ENCODE results near the gene KCTD8.
"Not testable (repeated sequence)": the region's sequence is repeated elsewhere in the genome, so short reads cannot be mapped to it uniquely, and the experiment has no call there.

Gene KCTD8

DNA sequence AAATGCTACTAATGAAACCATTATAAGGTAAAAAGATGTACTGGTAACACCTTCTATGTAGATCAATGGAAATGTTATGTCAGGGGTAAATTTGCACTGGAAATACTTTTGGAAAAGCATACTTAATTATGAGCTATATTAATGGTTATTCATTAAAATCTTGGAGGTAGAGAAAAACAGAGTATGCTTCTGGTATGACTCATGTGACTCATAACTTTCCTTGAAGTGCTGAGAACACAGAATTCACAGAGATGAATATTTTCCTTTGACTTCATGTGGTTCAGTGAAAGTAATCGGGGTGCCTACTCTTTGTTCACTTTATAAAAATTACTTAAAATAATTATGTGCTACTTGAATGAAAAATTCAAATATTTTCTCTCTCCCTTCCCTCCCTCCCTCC lies 254.2 kb downstream of the KCTD8 start:
- CTCF ChIA-PET: no interaction called here
- POLR2A ChIA-PET: no interaction called here

DNA sequence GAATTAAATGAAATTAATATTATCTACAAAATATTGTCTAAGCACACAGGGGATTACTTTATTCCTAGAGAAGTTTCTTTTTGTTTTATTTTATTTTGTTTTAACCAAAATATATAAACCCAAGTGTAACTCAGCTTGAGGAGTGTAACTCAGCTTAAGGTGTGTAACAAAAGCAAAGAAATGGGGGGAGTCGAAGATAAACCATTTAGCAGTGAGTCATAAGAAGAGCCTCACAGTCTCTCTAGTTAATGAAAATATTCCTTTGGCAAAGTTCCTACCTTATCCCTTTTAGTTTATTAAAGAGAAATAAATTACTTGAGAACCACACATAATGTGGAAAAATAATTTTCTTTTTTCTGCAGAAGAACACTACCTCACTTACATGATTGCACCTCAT lies 261.8 kb downstream of the KCTD8 start:
- TF ChIP-seq, protein P1, sequence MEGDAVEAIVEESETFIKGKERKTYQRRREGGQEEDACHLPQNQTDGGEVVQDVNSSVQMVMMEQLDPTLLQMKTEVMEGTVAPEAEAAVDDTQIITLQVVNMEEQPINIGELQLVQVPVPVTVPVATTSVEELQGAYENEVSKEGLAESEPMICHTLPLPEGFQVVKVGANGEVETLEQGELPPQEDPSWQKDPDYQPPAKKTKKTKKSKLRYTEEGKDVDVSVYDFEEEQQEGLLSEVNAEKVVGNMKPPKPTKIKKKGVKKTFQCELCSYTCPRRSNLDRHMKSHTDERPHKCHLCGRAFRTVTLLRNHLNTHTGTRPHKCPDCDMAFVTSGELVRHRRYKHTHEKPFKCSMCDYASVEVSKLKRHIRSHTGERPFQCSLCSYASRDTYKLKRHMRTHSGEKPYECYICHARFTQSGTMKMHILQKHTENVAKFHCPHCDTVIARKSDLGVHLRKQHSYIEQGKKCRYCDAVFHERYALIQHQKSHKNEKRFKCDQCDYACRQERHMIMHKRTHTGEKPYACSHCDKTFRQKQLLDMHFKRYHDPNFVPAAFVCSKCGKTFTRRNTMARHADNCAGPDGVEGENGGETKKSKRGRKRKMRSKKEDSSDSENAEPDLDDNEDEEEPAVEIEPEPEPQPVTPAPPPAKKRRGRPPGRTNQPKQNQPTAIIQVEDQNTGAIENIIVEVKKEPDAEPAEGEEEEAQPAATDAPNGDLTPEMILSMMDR (IDR thresholded peaks at IDR 0.05; ENCODE audit: insufficient read depth, low read length, missing control alignments): no peak
- no peak overlapping the region for H3K4me3 ChIP-seq (ENCODE audit: low read depth, low read length)
- CTCF ChIA-PET: no interaction called here
- POLR2A ChIA-PET: no interaction called here
- no peak for DNase-seq (ENCODE audit: low read depth, low spot score)

More for the DNA sequence above, 254.2 kb downstream of the KCTD8 start:
- no peak for DNase-seq (ENCODE audit: low read depth, low spot score)
- no peak overlapping the region for H3K4me3 ChIP-seq (ENCODE audit: low read depth, low read length)
- TF ChIP-seq, protein P1 (IDR thresholded peaks at IDR 0.05; ENCODE audit: insufficient read depth, low read length, missing control alignments): no peak

DNA sequence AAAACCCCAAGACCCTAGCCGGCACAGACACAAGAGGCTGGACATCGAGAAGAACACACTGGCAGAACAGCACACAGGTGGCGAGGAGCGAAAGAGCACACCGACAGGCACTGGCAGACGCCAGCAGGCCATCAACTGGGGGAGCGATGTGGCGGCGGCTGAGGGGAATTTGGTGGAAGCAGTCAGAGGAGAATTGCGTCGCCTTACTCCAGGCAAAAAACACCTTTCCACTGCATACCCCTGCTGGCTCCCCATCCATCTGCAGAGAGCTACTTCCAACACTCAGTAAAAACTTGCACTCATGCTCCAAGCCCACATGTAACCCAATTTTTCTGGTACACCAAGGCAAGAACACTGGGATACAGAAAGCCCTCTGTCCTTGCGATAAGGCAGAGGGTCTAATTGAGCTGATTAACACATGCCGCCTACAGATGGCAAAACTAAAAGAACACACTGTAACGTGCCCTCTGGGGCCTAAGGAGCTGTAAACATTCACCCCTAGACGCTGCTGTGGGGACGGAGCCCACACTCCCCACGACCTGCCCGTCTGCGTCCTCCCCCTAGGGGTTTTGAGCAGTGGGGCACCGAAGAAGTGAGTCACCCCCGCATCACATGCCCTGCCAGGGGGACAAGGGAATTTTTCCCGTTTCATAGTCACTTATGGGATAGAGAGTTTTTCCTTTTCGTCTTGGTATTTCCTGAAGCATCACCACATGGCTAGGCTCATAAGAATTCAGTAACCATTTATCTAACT lies 262.3 kb downstream of the KCTD8 start:
- no peak overlapping the region for H3K4me3 ChIP-seq (ENCODE audit: low read depth, low read length)
- no peak for DNase-seq (ENCODE audit: low read depth, low spot score)
- TF ChIP-seq, protein P1 (IDR thresholded peaks at IDR 0.05; ENCODE audit: insufficient read depth, low read length, missing control alignments): no peak
- CTCF ChIA-PET: no interaction called here
- POLR2A ChIA-PET: no interaction called here

DNA sequence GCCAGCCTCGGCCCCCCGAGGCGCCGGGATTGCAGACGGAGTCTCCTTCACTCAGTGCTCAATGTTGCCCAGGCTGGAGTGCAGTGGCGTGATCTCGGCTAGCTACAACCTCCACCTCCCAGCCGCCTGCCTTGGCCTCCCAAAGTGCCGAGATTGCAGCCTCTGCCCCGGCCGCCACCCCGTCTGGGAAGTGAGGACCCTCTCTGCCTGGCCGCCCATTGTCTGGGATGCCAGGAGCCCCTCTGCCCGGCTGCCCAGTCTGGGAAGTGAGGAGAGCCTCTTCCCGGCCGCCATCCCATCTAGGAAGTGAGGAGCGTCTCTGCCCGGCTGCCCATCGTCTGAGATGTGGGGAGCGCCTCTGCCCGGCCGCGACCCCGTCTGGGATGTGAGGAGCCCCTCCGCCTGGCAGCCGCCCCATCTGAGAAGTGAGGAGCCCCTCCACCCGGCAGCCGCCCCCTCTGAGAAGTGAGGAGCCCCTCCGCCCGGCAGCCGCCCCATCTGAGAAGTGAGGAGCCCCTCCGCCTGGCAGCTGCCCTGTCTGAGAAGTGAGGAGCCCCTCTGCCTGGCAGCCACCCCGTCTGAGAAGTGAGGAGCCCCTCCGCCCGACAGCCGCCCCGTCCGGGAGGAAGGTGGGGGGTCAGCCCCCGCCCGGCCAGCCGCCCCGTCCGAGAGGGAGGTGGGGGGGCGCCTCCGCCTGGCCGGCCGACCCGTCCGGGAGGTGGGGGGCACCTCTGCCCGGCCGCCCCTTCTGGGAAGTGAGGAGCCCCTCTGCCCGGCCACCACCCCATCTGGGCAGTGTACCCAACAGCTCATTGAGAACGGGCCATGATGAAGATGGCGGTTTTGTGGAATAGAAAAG lies 266.9 kb downstream of the KCTD8 start:
- POLR2A ChIA-PET; CTCF ChIA-PET; H3K4me3 ChIP-seq (ENCODE audit: low read depth, low read length); DNase-seq (ENCODE audit: low read depth, low spot score): not testable (repeated sequence)

DNA sequence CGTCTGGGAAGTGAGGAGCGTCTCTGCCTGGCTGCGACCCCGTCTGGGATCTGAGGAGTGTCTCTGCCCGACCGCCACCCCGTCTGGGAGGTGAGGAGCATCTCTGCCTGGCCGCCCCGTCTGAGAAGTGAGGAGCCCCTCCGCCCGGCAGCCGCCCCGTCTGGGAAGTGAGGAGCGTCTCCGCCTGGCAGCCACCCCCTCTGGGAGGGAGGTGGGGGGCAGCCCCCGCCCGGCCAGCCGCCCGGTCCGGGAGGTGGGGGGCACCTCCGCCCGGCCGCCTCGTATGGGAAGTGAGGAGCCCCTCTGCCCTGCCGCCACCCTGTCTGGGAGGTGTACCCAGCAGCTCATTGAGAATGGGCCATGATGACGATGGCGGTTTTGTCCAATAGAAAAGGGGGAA lies 280.8 kb downstream of the KCTD8 start:
- CTCF ChIA-PET: not testable (repeated sequence)

DNA sequence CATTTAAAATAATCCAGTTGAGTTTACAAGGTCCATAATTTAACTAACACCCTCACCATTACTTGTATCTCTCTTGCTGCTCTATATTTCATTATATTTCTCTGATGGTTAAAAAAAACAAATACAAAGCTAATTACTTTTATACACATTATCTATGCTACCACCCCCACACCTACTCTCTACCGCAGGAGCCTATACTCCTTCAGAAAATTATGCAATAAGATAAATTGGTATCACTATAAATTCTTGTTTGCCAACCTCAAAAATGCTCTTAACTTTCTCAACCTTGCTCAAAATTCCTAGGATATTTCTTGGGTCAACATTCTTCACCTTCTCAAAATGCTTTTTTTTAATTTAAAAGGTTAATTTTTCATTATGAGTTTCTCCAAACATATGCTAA lies 282.7 kb downstream of the KCTD8 start:
- no peak overlapping the region for H3K4me3 ChIP-seq (ENCODE audit: low read depth, low read length)
- ChIA-PET POLR2A (no interaction called here), CTCF (no interaction called here)
- DNase-seq (ENCODE audit: low read depth, low spot score): no peak
- TF ChIP-seq, protein P1 (IDR thresholded peaks at IDR 0.05; ENCODE audit: insufficient read depth, low read length, missing control alignments): no peak

More for the DNA sequence above, 280.8 kb downstream of the KCTD8 start:
- POLR2A ChIA-PET; DNase-seq (ENCODE audit: low read depth, low spot score); H3K4me3 ChIP-seq (ENCODE audit: low read depth, low read length): not testable (repeated sequence)

DNA sequence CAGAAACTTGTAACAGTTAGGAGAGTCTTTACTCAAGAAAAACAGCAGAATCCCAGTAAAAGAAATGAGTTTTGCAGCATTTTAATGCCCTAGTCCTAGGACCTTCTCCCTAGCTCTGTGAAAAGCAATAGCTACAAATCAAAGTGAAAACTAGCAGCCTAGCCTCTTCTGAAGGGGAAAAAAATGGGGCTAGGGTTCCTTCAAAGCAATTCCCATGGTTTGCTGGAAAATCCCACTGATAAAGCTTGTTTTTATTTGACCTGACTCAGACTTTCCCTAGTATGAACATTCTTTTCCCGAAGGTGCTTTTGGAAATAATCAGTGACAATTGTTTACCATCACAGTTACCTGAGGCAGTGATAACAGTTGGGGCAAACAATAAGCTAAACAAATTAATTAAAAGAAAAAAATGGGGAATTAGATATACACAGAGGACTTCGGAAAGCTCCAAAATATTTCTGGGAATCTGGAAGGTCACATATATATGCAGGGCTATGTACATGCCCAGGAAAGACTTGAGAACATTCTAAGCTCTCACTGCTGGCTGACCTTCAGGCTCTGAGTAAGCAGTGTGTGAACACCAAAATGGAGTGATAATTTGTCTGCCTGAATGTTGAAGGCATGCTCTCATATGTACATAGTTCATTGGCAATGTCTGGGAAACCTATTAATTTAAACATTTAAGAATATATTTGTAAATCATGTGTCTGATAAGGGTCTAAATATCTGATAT lies 285.9 kb downstream of the KCTD8 start:
- H3K4me3 ChIP-seq (ENCODE audit: low read depth, low read length): no peak overlapping the region
- ChIA-PET CTCF (no interaction called here), POLR2A (no interaction called here)
- TF ChIP-seq, protein P1 (IDR thresholded peaks at IDR 0.05; ENCODE audit: insufficient read depth, low read length, missing control alignments): no peak
- DNase-seq (ENCODE audit: low read depth, low spot score): no peak

All from AG04449 (cell line).